K562 treated with DMSO at 1 percent for 48 hours (cell line): Measurements from ENCODE around the gene LRRC18. TPM values are rescaled to one million over a fixed set of nuclear protein-coding genes. Genes with fewer than 3 reads are reported as not detected.

Source experiments
- total RNA-seq: library from RNA; unstranded; fragments of 300-600 nt; gene quantifications from 2 replicates; pipeline ENCODE4 v1.2.3, GENCODE V29; 2022; ENCODE audit warnings: low replicate concordance; ENCODE audit errors: extremely low read depth

The LRRC18 gene
- not detected in 2 replicates for total RNA-seq

GRCh38 chr10:48939790-48940325 is at the start of gene LRRC18:
Gene LRRC18, minus strand, starts transcription at chr10:48939840. Its CDS starts 25,685 bp downstream, at chr10:48914155.

Other genes with a start within 250 kb of the LRRC18 start
- not detected in 2 replicates for gene VSTM4, start 175.7 kb upstream of the LRRC18 start, total RNA-seq
- not detected in 2 replicates for gene FAM170B, start 194.2 kb upstream of the LRRC18 start, total RNA-seq
- not detected in 2 replicates for gene TMEM273, start 248.6 kb upstream of the LRRC18 start, total RNA-seq